ENCODE measurements around the gene UST. TPM values are rescaled to one million over a fixed set of nuclear protein-coding genes. Genes with fewer than 3 reads are reported as not detected.
A peak's percentile ranks its signal among the peaks of the same experiment; 100 is the strongest.

UST gene
- total and polyA plus RNA-seq, 9 of the 15 experiments (the other 6 are each of a cell fraction or from before 2014, with no cell fraction given), result 0.04 to 0.10 TPM; not detected in 7

DNA sequence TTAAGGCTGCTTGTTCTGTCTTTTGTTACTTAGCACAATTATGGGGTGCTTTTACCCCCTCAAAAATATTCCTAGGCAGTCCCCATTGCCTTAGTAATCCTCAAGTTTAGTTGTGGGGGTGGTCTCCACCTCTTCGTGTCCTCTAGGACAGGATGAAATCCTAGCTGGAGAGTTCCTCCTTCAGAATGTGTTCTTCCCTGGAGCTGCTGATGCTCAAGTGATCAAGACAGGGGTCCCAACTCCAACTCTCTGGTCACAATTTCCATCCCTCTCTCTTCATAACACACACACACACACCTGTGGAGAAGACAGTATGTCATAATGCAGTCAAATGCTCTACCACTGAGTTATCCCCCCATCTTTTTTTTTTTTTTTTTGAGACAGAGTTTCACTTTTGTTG lies 280.7 kb downstream of the UST start (continued):
- no peak for TF ChIP-seq RFX7 (CRISPR knock-in tag; IDR thresholded peaks at IDR 0.05)
- TF ChIP-seq ZNF143 (CRISPR knock-in tag; IDR thresholded peaks at IDR 0.05), result no peak
- TF ChIP-seq ZNF41 (CRISPR knock-in tag; conservative IDR thresholded peaks at IDR 0.05), result no peak

DNA sequence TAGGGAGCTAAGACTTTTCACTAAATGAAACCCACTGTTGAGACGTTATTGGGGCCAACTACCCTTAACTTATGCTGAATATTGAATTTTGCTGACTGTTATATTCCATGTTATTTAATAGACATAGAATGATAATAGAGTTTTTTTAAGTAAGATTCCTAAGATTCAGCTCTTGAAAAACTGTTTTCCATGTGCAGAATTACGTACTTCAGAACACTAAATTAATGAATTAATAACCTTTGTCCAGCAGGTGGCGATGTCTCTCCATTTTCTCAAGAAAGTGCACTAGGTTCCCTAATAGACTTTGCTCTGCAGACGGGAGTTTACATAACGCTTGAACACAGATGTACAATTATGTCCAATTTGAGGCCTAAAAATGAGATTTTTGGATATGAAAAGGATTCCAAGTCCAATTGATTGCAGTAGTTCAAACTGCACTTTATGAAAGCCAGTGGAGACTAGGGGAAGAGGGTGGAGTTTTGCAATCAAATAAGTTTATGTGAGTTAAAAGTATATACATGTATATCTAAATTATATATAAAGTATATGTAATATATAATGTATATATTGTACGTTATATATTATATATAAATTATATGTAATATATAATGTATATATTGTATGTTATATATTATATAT lies 282.1 kb downstream of the UST start:
- Histone ChIP-seq H3K9ac (ENCODE audit: insufficient read depth in 1 of 2, low read depth in 2 of 2, low read length in 2 of 2) (no peak overlapping the region), H3K4me3 (no peak overlapping the region), H3K4me2 (ENCODE audit: insufficient read depth, low read length) (no peak overlapping the region), H3K27ac (ENCODE audit: extremely low read depth, low read depth, low read length) (no peak overlapping the region), H2AFZ (ENCODE audit: low read depth, low read length) (no peak overlapping the region), H3K36me3 (ENCODE audit: control insufficient read depth, insufficient read depth, low read length) (no peaks in the 10 kb centered on the region), H3K9me1 (ENCODE audit: control insufficient read depth, insufficient read depth, low read length) (no peaks in the 10 kb centered on the region), H3K79me2 (ENCODE audit: control insufficient read depth, insufficient read depth, low read length) (no peaks in the 10 kb centered on the region), H3K4me1 (replicated peaks in 1 of 2; ENCODE audit: control insufficient read depth in 2 of 2, insufficient read depth in 2 of 2, low read length in 2 of 2) (0 out of 5 replicates have a peak, but pooled peaks cover 0 to 3% of the 10 kb centered on the region in 2 experiments), H3K27me3 (ENCODE audit: control insufficient read depth in 2 of 2, insufficient read depth in 2 of 2, low read length in 2 of 2) (peaks cover 14 to 18% of the 10 kb centered on the region in 2 experiments; a peak in 4 of 5 replicates), H3K9me3 (replicated peaks; ENCODE audit: control insufficient read depth, insufficient read depth, low read depth, low read length) (0 out of 2 replicates have a peak, but pooled peaks cover 2% of the 10 kb centered on the region), H4K20me1 (replicated peaks; ENCODE audit: control insufficient read depth, insufficient read depth, low read length) (no peaks in the 10 kb centered on the region)
- ATAC-seq (peak; percentile 88), DNase-seq (ENCODE audit: extremely low read depth in 1 of 4, low spot score in 3 of 4) (peak; percentile 65 to 90 (median 74)), FAIRE-seq (peak; percentile 82)
- under 1% methylated on average over 6 of the region's 6 CpGs for WGBS (ENCODE audit: insufficient coverage, low coverage, missing lambda C conversion rate)
- ChIA-PET POLR2A (interaction anchor here (0.7 to 0.8 kb wide), 3 partner anchors 8 to 470 kb away, joined by 3 read pairs; no protein-coding TSS in a partner anchor), CTCF (ENCODE audit: low intra/inter-chr PET ratio) (interaction anchor here (0.8 to 2.2 kb wide), 4 partner anchors 402 to 898 kb away, joined by 3 to 39 read pairs (median 6); no protein-coding TSS in a partner anchor)
- intact Hi-C loops (cut with micrococcal nuclease), result loop anchor here (1.0 to 5.0 kb wide), 5 partner anchors 54 to 898 kb away; no protein-coding TSS in a partner anchor
- in situ Hi-C loops (cut with MboI), result loop anchor here (25.0 kb wide), 1 partner anchor 883 kb away; the partner anchor contains the start of gene RAET1G
- no TSS peak for BruUV-seq (replicated peaks)
- no peak for TF ChIP-seq ZNF445 (CRISPR knock-in tag; IDR thresholded peaks at IDR 0.05; ENCODE audit: low read depth)
- TF ChIP-seq MAFF (IDR thresholded peaks at IDR 0.05; ENCODE audit: low read length), result peak; percentile 52; the same call in 1 of the 2 replicates
- no peak for TF ChIP-seq JUN (IDR thresholded peaks at IDR 0.05; ENCODE audit: borderline replicate concordance, low read depth, low read length)
- TF ChIP-seq JUN (CRISPR knock-in tag; IDR thresholded peaks at IDR 0.05; ENCODE audit: borderline replicate concordance), result no peak
- TF ChIP-seq RBM17 (IDR thresholded peaks at IDR 0.05; ENCODE audit: borderline replicate concordance, low read depth, low read length), result no peak
- no peak for TF ChIP-seq TAL1 (IDR thresholded peaks at IDR 0.05)
- no peak for TF ChIP-seq ETV1 (tag; conservative IDR thresholded peaks at IDR 0.05; ENCODE audit: low read depth)
- TF ChIP-seq TEAD2 (tag; IDR thresholded peaks at IDR 0.05), result no peak
- no peak for TF ChIP-seq PCBP2 (IDR thresholded peaks at IDR 0.05; ENCODE audit: low read depth, low read length, poor library complexity, severe bottlenecking)
- TF ChIP-seq XRCC3 (IDR thresholded peaks at IDR 0.05), result no peak
- TF ChIP-seq, protein P1, sequence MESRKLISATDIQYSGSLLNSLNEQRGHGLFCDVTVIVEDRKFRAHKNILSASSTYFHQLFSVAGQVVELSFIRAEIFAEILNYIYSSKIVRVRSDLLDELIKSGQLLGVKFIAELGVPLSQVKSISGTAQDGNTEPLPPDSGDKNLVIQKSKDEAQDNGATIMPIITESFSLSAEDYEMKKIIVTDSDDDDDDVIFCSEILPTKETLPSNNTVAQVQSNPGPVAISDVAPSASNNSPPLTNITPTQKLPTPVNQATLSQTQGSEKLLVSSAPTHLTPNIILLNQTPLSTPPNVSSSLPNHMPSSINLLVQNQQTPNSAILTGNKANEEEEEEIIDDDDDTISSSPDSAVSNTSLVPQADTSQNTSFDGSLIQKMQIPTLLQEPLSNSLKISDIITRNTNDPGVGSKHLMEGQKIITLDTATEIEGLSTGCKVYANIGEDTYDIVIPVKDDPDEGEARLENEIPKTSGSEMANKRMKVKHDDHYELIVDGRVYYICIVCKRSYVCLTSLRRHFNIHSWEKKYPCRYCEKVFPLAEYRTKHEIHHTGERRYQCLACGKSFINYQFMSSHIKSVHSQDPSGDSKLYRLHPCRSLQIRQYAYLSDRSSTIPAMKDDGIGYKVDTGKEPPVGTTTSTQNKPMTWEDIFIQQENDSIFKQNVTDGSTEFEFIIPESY (CRISPR knock-in tag; IDR thresholded peaks at IDR 0.05), result no peak
- no peak for TF ChIP-seq RBBP5 (IDR thresholded peaks at IDR 0.05; ENCODE audit: borderline replicate concordance, insufficient read depth, low read length, poor library complexity, severe bottlenecking)
- TF ChIP-seq, protein P2, sequence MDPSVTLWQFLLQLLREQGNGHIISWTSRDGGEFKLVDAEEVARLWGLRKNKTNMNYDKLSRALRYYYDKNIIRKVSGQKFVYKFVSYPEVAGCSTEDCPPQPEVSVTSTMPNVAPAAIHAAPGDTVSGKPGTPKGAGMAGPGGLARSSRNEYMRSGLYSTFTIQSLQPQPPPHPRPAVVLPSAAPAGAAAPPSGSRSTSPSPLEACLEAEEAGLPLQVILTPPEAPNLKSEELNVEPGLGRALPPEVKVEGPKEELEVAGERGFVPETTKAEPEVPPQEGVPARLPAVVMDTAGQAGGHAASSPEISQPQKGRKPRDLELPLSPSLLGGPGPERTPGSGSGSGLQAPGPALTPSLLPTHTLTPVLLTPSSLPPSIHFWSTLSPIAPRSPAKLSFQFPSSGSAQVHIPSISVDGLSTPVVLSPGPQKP (CRISPR knock-in tag; IDR thresholded peaks at IDR 0.05), result no peak
- no peak for TF ChIP-seq NEUROD1 (IDR thresholded peaks at IDR 0.05; ENCODE audit: borderline replicate concordance, low read depth, low read length, partially characterized antibody)
- TF ChIP-seq SP2 (IDR thresholded peaks at IDR 0.05; ENCODE audit: extremely low read depth, low read depth, low read length, poor library complexity, severe bottlenecking), result no peak
